HG02852 (cell line): ENCODE measurements around the gene BHLHA15.

Experiments
- ATAC-seq: cut with Tn5 transposase; IDR thresholded peaks from one replicate; pipeline ENCODE4 v1.9.1; 2021; ENCODE audit warnings: mild to moderate bottlenecking, moderate library complexity; ENCODE audit not compliant: unreplicated experiment

The BHLHA15 gene

GRCh38 chr7:98211221-98211675, at the start of gene BHLHA15:
TSS of gene BHLHA15 (plus strand) at chr7:98211439. CDS start at chr7:98212310, 871 bp downstream.
- peak; percentile 38 for ATAC-seq

- peak; percentile 63 for ATAC-seq
Measured at GRCh38 chr7:98162758-98163157, 48.5 kb upstream of the BHLHA15 start.

GRCh38 chr7:98163269-98163668, 48.0 kb upstream of the BHLHA15 start:
- no peak for ATAC-seq

GRCh38 chr7:98163704-98164494, 47.3 kb upstream of the BHLHA15 start:
- ATAC-seq = no peak

GRCh38 chr7:98165827-98166667, 45.2 kb upstream of the BHLHA15 start:
- no peak for ATAC-seq

- ATAC-seq = no peak
Measured at GRCh38 chr7:98166668-98166970, 44.6 kb upstream of the BHLHA15 start.

- no peak for ATAC-seq
Measured at GRCh38 chr7:98167653-98168052, 43.6 kb upstream of the BHLHA15 start.

GRCh38 chr7:98168181-98168903, 42.9 kb upstream of the BHLHA15 start:
- peak; percentile 74 for ATAC-seq

- ATAC-seq = no peak
Measured at GRCh38 chr7:98168904-98169621, 42.2 kb upstream of the BHLHA15 start.

- no peak for ATAC-seq
Measured at GRCh38 chr7:98170966-98171365, 40.3 kb upstream of the BHLHA15 start.

GRCh38 chr7:98171449-98171848, 39.8 kb upstream of the BHLHA15 start:
- ATAC-seq = no peak

- no peak for ATAC-seq
Measured at GRCh38 chr7:98174334-98175259, 36.6 kb upstream of the BHLHA15 start.

- ATAC-seq = no peak
Measured at GRCh38 chr7:98175260-98175940, 35.8 kb upstream of the BHLHA15 start.

GRCh38 chr7:98177553-98177952, 33.7 kb upstream of the BHLHA15 start:
- ATAC-seq = no peak

GRCh38 chr7:98178321-98178720, 32.9 kb upstream of the BHLHA15 start:
- ATAC-seq = no peak

GRCh38 chr7:98178762-98179490, 32.3 kb upstream of the BHLHA15 start:
- no peak for ATAC-seq

- no peak for ATAC-seq
Measured at GRCh38 chr7:98180751-98181150, 30.5 kb upstream of the BHLHA15 start.

- ATAC-seq = no peak
Measured at GRCh38 chr7:98185101-98185500, 26.1 kb upstream of the BHLHA15 start.
